ENCODE results near the gene KLHL11.
"Not testable (repeated sequence)": the region's sequence is repeated elsewhere in the genome, so short reads cannot be mapped to it uniquely, and the experiment has no call there.

KLHL11 gene

DNA sequence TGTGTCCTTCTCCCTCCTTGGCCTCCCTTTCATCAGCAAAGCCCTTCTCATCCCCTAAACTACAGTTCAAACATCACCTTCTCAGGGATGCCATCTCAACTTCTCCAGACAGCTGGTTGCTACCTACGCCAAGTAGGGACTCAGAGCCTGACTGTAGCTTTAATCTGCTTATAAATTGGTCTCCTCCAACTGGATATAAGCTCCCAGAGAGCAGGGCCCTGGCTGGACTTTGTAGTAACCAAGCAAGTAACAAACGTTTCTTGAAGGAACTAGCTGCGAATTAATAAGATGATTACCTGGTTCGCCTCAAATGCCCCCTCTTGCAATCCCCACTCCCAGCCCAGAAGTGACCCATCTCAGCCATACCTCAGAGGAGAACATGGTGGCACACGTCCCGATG is 17.5 kb upstream of the KLHL11 start:
- DNase-seq = no peak

DNA sequence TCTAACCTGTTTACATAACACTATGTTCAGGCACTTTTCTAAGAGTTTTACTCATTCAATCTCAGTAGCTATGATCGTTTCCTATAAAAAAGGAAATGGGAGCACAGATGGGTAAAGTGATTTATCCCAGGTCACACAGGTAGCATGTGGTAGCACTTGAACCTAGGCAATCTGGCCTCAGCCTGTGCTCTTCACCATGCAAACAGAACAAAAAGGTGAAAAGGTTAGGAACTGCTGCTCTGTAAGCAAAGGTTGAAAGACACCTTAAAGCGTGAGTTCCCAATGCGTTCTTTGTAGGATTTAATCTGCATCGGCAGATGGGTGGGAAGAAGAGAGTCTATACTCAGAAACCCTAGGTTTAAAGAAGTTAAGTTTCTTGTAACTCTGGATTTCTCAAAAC is 14.9 kb upstream of the KLHL11 start:
- no peak for DNase-seq

DNA sequence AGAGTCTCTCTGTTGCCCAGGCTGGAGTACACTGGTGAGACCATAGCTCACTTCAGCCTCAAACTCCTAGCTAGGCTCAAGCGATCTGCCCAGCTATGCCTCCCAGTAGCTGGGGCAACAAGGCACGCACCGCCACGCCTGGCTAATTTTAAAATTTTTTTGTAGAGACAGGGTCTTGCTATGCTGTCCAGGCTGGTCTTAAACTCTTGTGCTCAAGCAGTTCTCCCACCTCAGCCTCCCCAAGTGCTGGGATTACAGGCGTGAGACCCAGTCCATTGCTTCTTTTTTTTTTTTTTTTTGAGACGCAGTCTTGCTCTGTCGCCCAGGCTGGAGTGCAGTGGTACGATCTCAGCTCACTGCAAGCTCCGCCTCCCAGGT is 9.1 kb upstream of the KLHL11 start:
- DNase-seq = not testable (repeated sequence)

DNA sequence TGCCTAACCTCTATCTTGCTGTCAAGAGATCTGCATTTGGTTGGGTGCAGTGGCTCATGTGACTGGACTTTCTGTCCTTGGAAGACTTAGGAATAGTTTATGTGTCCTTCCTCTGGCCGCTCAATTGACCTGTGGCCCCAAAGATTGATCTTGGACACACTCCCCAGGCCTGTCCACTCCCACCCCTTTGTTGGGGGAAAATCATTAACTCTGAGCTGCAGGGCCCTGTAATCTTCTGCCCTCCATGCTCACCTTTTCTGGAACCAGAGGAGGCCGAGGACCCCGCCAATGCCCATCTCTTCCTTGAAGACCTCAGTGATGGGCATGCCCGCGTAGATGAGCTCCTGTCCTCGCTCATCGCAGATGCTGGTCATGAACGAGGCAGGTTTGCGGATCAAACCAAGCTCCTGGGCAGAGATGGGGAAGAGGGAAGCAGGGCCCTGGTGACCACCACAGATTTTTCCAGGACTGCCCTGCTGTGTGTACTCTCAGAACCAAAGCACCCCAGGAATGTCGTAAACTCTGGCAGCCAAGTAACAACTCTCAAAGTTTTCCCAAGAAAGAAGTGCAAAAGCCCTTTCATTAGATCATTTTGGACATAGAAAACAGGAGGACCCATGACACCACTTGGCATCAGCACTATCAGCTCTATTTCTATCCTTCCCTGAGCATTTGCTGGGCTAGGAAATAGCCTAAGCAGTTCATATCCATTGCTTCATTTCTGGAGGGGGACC is 8.5 kb upstream of the KLHL11 start:
- DNase-seq = no peak

DNA sequence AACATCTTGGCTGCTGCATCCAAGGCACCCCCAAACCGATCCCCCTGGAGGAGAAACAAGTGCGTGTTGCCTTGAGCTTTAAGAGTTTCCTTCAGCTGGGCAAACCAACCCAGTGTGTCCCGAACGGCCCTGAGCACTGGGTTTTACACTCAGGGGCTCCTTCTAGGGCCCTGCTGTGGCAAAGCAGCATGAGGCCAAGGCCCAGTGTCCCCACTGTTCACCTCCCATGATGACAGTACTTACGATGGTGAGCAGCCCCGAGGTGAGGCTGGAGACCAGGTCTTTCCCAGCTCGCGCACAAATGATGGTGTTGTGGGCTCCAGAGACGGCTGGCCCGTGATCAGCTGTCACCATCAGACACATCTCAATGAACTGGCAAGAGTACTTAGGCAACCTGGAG is 6.6 kb upstream of the KLHL11 start:
- DNase-seq = no peak

DNA sequence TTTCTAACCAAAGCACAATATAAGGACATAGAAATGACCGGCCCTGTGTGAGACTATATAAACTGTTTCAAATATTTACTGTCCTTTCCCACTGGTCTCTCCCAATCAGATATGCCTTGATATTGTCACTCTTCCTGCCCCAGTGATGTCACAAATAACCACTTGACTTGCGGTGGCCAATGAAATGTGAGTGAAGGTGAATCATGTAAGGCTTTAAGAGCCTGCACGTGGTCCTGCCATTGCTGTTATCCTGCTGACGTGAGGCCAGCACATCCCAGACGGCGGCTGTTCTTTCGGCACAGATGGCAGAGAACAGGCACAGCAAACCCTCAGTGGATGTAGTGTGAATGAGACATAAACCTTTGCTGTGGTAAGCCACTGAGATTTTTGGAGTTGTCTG is 5.4 kb upstream of the KLHL11 start:
- no peak for DNase-seq

DNA sequence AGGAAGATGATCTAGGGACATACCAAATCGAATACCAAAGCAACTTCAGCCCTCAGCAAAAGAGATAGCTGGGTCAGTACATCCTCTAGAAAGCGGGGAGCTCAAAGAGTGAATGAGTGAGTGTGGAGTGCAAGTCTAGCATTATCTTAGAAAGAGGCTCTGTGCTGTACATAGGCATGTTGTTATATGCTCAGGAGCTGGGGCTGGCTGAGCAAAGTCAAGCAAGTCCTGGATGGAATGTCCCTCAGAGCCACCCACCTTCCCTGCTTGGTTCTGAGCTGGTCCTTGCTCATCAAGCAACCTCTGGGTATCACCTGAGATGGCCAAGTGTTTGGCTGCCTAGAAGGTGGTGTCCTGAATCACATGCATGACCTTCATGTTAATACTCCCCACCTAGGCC is 4.9 kb upstream of the KLHL11 start:
- DNase-seq = no peak

DNA sequence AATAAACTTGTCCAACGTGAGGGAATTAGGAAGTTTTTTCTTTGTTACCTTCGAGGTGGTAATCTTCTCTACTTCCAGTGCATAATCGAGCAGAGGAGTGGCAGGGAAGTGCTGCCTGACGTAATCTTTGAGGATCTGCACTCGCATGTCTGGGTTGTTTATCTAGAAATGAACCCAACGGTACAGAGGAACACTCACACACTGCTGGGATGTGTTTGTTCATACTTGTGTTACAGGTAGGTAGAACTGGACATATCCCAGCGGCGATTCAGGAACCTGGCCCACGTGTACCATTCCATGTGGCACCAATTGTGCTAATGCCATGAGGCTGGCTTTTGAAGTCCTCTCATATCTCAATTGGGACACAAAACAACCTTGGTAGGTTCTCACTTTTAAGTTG is 4.2 kb upstream of the KLHL11 start:
- DNase-seq = no peak

DNA sequence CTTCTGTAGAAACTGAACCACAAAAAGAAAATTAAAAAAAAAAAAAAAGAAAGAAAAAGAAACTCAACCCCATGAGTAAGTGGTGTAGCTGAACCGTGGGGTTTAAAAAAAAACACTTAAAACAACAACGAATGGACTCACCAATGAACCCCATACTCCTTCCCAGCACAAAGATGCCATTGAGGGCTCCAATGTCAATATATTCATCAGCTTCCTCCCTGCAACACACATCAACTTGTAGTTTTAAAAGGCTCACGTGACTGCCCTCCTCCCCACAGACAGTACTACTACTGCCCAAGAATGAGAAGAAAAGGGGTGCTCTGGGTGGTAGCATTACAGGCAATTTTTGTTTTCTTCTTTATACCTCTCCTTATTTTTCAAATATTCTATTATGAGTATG is 3.3 kb upstream of the KLHL11 start:
- peak; percentile 14 for DNase-seq

DNA sequence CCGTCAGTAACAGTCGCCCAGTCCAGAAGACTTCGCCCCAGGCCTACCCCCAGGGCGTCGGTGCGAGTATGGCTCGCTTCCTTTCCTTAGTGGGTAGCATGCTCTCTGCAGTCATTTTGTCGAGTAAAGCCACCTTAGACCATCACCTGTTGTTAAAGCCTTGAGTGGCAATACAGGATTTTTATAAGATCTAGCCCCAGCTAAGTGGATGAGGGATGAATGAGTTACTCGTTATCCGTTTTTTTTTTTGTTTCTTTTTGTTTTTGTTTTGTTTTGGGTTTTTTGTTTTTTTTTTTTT is 322 bp upstream of the KLHL11 start:
- no peak for DNase-seq

DNA sequence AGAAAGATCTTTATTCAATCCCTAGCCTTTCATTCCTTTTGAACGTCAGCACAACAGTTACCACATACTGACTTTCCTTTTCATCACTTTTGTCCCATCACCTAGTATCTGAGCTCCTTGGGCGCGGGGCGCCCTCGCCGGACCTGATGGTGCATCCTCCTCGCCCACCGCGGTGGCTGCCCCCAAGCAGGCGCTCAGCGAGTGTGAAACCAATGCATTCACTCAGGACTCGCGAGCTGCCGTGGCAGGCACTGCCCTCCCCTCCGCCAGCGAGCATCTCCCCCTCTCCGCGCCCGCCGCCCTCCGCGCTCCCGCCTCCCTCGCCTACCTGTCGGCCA is 756 bp downstream of the KLHL11 start:
- DNase-seq = no peak

DNA sequence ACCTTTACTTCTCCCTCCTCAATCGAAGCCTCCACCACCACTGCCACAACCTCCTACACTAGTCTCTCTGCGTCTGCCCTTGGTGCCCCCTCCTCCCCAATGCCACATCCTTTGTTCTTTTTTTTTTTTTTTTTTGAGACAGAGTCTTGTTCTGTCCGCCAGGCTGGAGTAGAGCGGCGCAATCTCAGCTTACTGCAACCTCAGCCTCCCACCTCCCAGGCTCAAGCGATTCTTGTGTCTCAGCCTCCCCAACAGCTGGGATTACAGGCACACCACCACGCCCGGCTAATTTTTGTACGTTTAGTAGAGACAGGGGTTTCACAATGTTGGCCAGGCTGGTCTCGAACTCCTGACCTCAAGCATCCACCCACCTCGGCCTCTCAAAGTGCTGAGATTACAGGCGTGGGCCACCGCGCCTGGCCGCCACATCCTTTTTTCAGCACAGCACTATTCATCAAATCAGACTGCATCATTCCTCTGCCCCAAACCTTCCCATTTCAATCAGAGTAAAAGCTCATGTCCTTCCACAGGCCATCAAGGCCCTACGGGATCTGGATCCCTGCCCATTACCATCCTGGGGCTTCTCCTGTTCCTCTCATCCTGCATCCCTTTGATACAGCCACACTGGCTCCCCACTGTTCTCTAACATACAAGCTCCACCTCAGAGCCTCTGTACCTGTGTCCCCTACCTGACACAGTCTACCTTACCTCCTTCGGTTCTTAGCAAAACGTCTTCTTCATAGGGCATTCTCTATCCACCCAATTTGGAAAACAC is 2.0 kb downstream of the KLHL11 start:
- DNase-seq = peak; percentile 44

DNA sequence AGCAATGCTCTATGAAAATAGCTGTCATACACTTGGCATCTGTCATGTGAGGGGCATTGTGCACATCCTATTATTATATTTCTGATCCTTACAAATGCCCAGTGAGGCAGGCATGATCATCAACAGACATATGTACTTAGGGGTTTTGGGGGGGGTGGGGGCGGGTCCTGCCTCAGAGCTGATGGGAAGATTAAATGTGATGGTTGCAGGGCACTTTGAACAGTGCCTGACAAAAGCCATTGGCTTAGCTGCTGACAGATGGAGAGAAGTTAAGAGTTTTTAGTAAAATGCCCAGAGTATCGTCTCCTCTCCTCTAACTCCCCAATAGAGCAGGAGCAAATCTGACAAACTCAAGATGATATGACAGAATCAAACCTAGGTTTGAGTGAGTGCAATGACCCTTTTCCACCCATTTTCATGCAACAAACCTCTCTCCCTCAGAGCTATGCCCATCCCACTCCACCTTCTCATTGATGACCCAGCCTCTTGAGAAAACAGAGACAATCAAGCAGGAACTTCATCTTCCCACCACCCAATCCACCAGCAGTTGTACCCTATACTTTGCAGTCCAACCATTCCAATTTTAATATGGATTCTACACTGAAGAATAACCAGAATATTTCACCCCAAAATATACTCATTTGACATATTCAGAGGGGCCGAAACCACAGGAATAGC is 4.8 kb downstream of the KLHL11 start:
- DNase-seq = no peak

DNA sequence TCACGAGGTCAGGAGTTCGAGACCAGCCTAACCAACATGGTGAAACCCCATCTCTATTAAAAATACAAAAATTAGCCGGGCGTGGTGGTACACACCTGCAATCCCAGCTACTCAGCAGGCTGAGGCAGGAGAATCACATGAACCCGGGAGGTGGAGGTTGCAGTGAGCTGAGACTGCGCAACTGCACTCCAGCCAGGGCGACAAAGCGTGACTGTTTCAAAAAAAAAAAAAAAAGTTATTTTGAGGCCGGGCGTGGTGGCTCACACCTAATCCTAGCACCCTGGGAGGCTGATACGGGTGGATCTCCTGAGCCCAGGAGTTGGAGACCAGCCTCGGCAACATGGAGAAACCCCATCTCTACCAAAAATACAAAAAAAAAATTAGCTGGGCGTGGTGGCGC is 13.8 kb downstream of the KLHL11 start:
- not testable (repeated sequence) for DNase-seq

DNA sequence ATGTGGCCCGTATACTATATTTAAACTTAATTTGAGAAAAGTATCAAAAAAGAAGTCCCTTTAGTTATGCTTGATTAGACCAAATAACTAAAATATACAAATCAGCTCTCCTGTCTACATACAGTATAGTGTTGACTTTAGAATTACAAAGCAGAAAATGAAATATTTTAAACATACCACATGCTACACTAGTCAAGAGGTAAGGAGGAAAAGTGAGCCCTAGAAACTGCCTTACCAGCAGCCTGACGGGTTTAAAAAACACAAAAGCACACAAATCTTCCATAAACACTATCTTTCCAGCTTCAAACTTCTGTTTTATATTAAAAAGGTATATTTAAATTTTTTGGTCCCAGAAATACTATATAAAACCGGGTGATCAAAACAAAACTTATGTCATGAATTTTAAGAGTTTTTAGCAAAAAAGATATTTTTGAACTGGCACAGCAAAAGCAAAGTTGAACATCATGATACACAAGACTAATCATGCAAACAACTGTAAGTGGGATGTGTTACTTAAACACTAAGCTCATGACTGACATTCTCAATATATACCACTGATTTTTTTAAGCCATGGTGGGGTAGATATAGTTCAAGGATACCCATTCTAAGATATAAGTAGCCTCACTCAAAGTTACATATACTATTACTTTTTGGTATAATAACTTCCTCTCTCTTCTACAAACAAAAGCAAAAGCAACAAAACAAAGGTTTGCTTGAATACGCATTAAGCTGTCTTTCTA is 15.8 kb downstream of the KLHL11 start:
- no peak for DNase-seq

DNA sequence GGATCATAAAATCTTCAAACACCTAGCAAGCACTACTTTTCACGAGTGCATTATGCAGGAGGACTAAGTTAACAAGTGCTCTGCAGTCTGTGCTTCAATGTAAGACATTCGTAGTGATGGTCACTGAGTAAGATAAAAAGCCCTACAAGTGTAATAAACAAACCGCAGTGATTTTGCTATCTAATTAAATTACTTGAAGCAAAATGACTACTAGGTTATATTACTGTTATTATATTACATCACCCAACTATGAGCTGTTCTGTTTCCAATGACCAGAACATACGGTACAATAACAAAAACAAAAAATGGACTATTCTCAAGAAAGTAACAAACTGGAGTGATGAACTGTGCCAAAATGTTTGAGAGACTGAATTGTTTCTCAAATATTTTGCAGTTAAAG is 16.4 kb downstream of the KLHL11 start:
- no peak for DNase-seq

DNA sequence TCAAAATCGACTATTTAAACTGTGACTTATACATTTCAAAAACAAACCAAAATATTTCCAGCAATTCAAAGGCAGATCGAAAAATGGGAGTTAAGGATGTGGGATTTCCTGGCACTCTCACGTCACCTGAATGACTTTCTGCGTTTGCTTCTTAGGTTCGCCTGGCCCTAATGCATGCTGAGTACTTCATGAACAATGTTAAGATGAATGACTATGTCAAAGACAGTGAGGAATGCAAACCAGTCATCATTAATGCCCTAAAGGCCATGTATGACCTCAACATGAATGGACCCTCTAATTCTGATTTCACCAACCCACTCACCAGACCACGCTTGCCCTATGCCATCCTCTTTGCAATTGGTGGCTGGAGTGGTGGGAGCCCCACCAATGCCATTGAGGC is 20.3 kb downstream of the KLHL11 start:
- DNase-seq = no peak

DNA sequence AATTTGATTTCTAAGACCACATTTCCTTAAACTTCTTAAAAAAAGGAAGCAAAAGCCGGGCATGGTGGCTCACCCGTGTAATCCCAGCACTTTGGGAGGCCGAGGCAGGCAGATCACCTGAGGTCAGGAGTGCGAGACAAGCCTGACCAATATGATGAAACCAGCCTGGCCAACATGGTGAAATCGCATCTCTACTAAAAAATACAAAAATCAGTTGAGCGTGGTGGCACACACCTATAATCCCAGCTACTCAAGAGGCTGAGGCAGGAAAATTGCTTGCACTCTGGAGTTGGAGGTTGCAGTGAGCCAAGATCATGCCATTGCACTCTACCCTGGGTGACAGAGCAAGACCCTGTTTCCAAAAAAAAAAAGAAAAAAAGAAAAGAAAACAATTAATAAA is 24.4 kb downstream of the KLHL11 start:
- DNase-seq = not testable (repeated sequence)

DNA sequence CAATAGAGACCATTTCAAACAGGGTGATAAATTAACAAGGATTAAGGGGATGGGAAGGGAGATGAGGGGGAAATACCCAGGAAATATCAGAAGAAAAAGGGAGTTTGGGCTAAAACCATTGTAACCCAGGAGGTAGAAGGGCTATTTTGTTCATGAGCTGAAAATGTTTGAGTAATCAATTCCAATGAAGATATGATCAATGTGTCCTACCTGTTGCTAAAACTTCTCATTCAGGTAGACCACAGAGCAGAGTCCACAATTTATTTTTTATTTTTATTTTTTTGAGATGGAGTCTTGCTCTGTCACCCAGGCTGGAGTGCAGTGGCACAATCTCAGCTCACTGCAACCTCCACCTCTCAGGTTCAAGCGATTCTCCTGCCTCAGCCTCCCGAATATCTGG is 25.8 kb downstream of the KLHL11 start:
- DNase-seq = not testable (repeated sequence)

DNA sequence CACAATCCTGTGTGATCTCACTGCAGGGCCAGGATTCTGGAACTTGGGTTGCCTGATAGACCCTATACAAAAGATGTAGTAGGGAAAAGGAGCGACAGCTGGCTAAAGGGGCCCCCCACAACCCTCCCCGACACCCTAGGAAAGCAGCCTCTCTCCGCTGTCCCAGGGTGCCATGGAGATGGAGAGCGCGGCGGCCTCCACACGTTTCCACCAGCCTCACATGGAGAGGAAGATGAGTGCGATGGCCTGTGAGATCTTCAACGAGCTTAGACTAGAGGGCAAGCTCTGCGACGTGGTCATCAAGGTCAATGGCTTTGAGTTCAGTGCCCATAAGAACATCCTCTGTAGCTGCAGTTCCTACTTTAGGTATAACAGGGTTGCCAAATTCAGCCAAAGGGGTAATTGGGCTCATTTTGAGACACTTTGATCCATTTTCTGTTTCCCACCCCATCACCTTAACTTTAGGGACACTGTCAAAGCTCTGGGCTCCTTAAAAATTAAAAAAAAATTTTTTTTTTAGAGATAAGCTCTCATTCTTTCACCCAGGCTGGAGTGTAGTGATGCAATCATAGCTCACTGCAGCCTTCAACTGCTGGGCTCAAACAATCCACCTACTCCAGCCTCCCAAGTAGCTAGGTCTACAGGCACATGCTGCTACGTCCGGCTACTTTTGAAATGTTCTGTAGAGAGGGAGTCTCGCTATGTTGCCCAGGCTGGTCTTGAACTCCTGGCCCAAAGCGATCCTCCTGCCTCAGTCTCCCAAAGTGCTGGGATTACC is 27.3 kb downstream of the KLHL11 start, which contains the start of gene KLHL10:
KLHL10 (plus strand) TSS at position 65 of the 778 bp plus-strand sequence; CDS start at position 173, 108 bp downstream.
- DNase-seq = no peak

DNA sequence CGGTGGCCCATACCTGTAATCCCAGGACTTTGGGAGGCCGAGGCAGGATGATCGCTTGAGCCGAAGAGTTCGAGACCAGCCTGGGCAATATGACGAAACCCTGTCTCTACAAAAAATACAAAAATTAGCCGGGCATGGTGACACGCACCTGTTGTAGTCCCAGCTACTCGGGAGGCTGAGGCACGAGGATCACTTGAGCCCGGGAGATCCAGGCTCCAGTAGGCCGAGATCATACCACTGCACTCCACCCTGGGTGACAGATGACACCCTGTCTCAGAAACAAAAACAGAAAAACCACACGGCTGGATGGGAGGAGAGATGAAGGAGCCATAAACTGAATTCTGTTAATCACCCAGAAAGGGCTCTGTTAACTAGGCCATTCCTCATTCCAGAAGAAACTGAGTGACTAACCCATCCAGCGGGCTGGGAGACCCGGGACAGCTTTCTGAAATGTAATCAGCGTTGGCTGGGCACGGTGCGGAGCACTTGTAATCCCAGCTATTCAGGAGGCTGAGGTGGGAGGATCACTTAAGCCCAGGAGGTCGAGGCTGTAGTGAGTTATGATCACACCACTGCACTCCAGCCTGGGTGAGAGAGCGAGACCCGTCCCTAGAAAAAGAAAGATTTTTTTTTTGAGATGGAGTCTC is 28.6 kb downstream of the KLHL11 start:
- no peak for DNase-seq

Measured in stimulated activated CD4-positive, alpha-beta T cell treated with anti-CD3 and anti-CD28 coated beads, Interleukin-15, amount 100 ng/mL, for 24 hours (primary cell).